ENCODE results near the gene PSAP.
"Not testable (repeated sequence)": the region's sequence is repeated elsewhere in the genome, so short reads cannot be mapped to it uniquely, and the experiment has no call there.

Gene PSAP

DNA sequence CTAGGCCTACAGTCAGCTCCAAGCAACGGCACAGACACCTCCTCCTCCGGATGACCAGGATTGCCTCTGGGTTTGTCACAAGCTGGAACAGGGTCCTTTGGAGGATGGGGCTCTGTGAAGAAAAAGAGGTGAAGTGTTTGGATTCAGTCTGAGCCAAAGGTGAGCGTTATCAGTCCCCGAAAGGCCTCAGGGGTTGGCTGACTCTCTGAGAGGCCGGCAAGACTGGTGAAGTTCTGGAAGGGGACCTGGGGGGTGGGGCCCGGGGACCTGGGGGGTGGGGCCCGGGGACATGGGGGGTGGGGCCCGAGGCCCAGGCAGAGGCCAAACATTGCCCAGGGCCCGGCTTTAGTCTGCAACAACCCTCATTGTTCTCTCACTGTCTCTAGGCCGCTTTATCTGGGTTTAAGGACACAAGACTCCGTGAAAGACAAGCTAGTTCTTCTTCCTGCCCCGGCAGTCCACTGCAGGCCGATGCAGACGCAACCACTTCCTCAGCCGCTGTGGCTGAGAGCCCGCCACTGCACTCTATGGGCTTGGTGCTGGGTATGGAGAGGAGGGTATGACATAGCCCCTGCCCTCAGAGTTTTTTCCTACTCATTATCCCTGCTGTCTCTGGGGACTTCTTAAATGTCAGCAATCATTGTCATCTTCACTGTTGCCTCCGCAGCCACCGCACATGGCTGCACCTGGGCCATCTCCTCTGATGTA lies 27.4 kb upstream of the PSAP start:
- DNase-seq (ENCODE audit: low read depth, low spot score): no peak

DNA sequence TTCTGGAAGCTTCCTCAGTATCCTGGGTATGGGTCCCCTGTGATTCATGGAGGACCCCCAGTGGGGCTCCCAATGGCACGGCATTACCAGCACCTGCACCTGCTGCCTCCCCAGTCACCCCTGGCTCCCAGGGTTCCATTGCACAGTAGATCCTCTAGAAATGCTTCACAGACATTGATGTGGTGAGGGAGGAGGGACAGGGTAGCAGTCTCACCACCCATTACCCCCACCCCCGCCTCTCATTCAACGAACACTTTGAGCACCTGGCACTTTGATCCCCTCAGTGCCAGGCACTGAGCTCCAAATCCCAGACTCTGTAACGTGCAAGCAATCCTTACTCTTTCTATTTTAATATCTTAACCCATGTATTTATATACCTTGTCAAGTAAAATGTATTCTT lies 26.8 kb upstream of the PSAP start:
- no peak overlapping the region for H3K4me3 ChIP-seq
- H3K9me3 ChIP-seq (ENCODE audit: low read depth, low read length): no peaks in the 10 kb centered on the region
- no peak for TF ChIP-seq POLR2AphosphoS5 (IDR thresholded peaks at IDR 0.05; ENCODE audit: borderline replicate concordance, low read depth, low read length)
- TF ChIP-seq FOXP2 (optimal IDR thresholded peaks at IDR 0.05; ENCODE audit: control extremely low read depth, extremely low read length, insufficient read depth): no peak
- TF ChIP-seq EZH2 (IDR thresholded peaks at IDR 0.05): no peak
- no peak overlapping the region for H3K9ac ChIP-seq (ENCODE audit: insufficient read length)
- H3K36me3 ChIP-seq (ENCODE audit: insufficient read depth, low read length): no peaks in the 10 kb centered on the region
- no peak for DNase-seq (ENCODE audit: low read depth, low spot score)
- H3K27ac ChIP-seq: no peak overlapping the region

More for the DNA sequence above, 27.4 kb upstream of the PSAP start:
- Histone ChIP-seq H3K9me3 (ENCODE audit: low read depth, low read length) (no peaks in the 10 kb centered on the region), H3K9ac (ENCODE audit: insufficient read length) (no peak overlapping the region), H3K4me3 (no peak overlapping the region), H3K36me3 (ENCODE audit: insufficient read depth, low read length) (no peaks in the 10 kb centered on the region), H3K27ac (no peak overlapping the region)
- TF ChIP-seq FOXP2 (optimal IDR thresholded peaks at IDR 0.05; ENCODE audit: control extremely low read depth, extremely low read length, insufficient read depth) (no peak), EZH2 (IDR thresholded peaks at IDR 0.05) (no peak)

DNA sequence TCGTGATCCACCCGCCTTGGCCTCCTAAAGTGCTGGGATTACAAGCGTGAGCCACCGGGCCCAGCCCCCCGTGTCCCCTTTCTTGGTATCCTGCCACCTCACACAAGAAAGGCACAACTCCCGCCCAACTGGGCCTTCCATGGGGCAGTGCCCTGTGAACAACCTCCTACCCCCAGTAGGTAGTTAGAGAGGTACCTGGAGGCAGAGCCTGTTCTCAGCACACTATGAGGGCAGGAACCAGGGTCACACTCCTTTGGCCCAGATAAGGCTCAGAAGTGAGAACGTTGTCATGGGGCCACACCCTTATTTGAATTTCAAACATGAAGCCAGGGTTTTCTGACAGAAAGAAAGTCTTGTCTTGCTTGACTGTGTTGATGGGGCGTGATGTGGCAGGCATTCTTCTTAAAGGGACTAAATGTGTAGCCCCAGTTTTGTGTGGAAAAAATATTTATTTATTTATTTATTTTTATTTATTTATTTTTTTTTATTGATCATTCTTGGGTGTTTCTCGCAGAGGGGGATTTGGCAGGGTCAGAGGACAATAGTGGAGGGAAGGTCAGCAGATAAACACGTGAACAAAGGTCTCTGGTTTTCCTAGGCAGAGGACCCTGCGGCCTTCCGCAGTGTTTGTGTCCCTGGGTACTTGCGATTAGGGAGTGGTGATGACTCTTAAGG lies 23.8 kb upstream of the PSAP start:
- not testable (repeated sequence) for DNase-seq (ENCODE audit: low read depth, low spot score); H3K36me3 ChIP-seq (ENCODE audit: insufficient read depth, low read length); H3K27ac ChIP-seq; H3K9ac ChIP-seq (ENCODE audit: insufficient read length); H3K4me3 ChIP-seq; H3K9me3 ChIP-seq (ENCODE audit: low read depth, low read length)

DNA sequence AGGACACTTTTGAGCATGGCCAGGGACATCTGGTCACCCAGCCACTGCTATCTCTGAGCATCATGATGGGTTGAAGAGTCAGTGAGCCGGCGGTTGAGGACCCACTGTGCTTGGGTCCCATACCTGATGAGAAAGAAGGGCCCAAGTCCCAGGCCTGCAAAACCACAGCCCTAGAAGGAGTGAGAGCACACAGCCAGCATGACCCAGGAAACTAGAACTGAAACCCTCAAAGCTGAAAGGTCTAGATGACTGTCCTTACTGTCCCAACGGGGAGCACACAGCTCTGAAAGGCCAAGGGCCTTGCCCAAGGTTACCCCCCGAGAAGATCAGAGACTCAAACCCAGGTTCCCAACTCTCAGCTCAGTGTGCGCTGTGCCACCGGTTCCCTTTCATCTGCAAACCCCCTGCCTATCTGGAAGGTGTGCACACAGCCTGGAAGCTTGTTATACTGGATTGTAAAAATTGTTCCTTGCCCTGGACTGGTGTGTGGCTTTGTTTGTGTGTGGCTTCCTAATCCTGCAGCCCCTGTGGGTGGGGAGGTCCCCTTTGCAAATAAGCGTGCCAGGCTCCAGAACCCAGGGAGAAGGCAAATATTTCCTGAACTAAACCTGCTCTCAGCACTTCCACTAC lies 22.6 kb upstream of the PSAP start:
- no peak overlapping the region for H3K27ac ChIP-seq
- no peaks in the 10 kb centered on the region for H3K9me3 ChIP-seq (ENCODE audit: low read depth, low read length)
- DNase-seq (ENCODE audit: low read depth, low spot score): no peak
- no peaks in the 10 kb centered on the region for H3K36me3 ChIP-seq (ENCODE audit: insufficient read depth, low read length)
- TF ChIP-seq EZH2 (IDR thresholded peaks at IDR 0.05) (no peak), POLR2AphosphoS5 (IDR thresholded peaks at IDR 0.05; ENCODE audit: borderline replicate concordance, low read depth, low read length) (no peak), FOXP2 (optimal IDR thresholded peaks at IDR 0.05; ENCODE audit: control extremely low read depth, extremely low read length, insufficient read depth) (no peak)
- H3K4me3 ChIP-seq: no peak overlapping the region
- H3K9ac ChIP-seq (ENCODE audit: insufficient read length): no peak overlapping the region

DNA sequence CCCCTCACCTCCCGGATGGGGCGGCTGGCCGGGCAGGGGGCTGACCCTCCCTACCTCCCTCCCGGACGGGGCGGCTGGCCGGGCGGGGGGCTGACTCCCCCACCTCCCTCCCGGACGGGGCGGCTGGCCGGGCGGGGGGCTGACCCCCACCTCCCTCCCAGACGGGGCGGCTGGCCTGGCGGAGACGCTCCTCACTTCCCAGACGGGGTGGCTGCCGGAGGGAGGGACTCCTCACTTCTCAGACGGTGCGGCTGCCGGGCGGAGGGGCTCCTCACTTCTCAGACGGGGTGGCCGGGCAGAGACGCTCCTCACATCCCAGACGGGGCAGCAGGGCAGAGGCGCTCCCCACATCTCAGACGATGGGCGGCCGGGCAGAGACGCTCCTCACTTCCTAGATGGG lies 18.6 kb upstream of the PSAP start:
- H3K27ac ChIP-seq; H3K9ac ChIP-seq (ENCODE audit: insufficient read length); H3K9me3 ChIP-seq (ENCODE audit: low read depth, low read length); H3K36me3 ChIP-seq (ENCODE audit: insufficient read depth, low read length); H3K4me3 ChIP-seq; DNase-seq (ENCODE audit: low read depth, low spot score): not testable (repeated sequence)

DNA sequence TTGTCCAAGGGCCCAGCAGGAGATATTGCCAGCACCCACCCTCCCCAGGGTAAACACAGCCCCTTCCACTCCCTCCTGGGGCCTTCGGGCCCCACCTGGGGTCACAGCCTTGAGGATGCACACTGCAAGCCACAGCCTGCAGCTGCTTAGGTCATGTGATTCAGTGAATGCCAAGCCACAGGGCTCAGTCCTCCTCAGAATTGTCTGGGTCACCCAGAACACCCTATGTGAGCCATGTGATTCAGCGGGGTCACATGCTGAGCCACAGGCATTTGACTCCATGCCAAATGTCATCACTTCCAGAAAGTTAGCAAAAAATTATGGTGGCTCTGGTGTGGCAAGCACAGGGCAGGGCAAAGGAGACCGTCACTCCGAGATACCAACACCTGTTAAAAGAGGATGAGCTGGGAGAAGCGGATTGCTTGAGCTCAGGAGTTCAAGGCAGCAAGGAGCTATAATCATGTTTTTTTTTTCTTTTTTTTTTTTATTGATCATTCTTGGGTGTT lies 17.2 kb upstream of the PSAP start:
- H3K4me3 ChIP-seq: no peak overlapping the region
- no peak for TF ChIP-seq POLR2AphosphoS5 (IDR thresholded peaks at IDR 0.05; ENCODE audit: borderline replicate concordance, low read depth, low read length)
- no peak for TF ChIP-seq FOXP2 (optimal IDR thresholded peaks at IDR 0.05; ENCODE audit: control extremely low read depth, extremely low read length, insufficient read depth)
- TF ChIP-seq EZH2 (IDR thresholded peaks at IDR 0.05): no peak
- no peaks in the 10 kb centered on the region for H3K36me3 ChIP-seq (ENCODE audit: insufficient read depth, low read length)
- H3K9ac ChIP-seq (ENCODE audit: insufficient read length): no peak overlapping the region
- no peak for DNase-seq (ENCODE audit: low read depth, low spot score)
- H3K9me3 ChIP-seq (ENCODE audit: low read depth, low read length): no peaks in the 10 kb centered on the region
- no peak overlapping the region for H3K27ac ChIP-seq

DNA sequence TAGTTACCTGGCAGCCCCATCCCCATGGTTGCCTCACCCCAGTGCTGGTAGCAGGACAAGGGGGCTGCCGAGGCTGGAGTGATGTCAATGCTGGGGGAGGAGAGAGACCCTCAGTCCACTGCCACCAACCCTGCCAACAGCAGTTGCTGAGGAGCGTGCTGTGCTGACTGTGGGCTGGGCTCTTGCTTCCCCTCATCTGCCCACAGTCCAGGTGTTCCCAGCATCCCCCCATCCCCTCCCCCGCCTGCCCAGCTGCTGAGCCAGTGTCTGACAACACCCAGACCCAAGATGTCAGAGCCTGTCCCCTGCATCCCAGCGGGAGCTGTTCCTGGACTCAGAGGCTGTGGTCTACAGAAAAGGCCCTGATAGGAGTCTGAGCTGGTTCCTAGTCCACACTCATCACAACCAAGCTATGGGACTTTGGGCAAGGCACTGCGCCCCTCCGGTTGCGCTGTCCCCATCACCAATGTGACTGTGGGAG lies 14.6 kb upstream of the PSAP start:
- H3K36me3 ChIP-seq (ENCODE audit: insufficient read depth, low read length): no peaks in the 10 kb centered on the region
- H3K4me3 ChIP-seq: no peak overlapping the region
- TF ChIP-seq EZH2 (IDR thresholded peaks at IDR 0.05): no peak
- TF ChIP-seq POLR2AphosphoS5 (IDR thresholded peaks at IDR 0.05; ENCODE audit: borderline replicate concordance, low read depth, low read length): no peak
- TF ChIP-seq FOXP2 (optimal IDR thresholded peaks at IDR 0.05; ENCODE audit: control extremely low read depth, extremely low read length, insufficient read depth): no peak
- no peak overlapping the region for H3K27ac ChIP-seq
- H3K9me3 ChIP-seq (ENCODE audit: low read depth, low read length): no peaks in the 10 kb centered on the region
- no peak overlapping the region for H3K9ac ChIP-seq (ENCODE audit: insufficient read length)
- no peak for DNase-seq (ENCODE audit: low read depth, low spot score)

DNA sequence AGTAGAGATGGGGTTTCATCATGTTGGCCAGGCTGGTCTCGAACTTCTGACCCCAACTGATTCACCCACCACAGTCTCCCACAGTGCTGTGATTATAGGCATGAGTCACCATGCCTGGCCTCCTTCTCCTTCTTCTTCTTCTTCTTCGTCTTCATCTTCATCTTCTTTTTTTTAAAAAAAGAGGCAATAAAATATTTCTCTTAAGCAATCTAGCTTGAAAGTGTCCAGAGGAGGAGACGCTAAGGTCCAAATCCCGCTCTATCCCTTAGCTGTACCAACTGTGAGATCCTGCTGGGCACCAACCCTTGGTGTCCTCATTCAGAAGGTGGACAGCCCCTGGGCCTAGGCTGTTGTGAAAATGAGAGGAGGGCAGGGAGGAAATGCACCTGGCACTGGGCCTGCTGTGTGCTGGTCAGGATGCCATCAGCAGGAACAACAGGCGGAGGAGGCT lies 13.9 kb upstream of the PSAP start:
- Histone ChIP-seq H3K36me3 (ENCODE audit: insufficient read depth, low read length) (no peaks in the 10 kb centered on the region), H3K27ac (no peak overlapping the region), H3K9me3 (ENCODE audit: low read depth, low read length) (no peaks in the 10 kb centered on the region), H3K9ac (ENCODE audit: insufficient read length) (no peak overlapping the region), H3K4me3 (no peak overlapping the region)
- no peak for TF ChIP-seq POLR2AphosphoS5 (IDR thresholded peaks at IDR 0.05; ENCODE audit: borderline replicate concordance, low read depth, low read length)
- no peak for TF ChIP-seq EZH2 (IDR thresholded peaks at IDR 0.05)
- no peak for TF ChIP-seq FOXP2 (optimal IDR thresholded peaks at IDR 0.05; ENCODE audit: control extremely low read depth, extremely low read length, insufficient read depth)
- DNase-seq (ENCODE audit: low read depth, low spot score): no peak
